Psoas muscle (tissue), 8 donors: ENCODE results near the gene RDH5. TPM values are rescaled to one million over a fixed set of nuclear protein-coding genes. Genes with fewer than 3 reads are reported as not detected.

Source experiments
- ATAC-seq, 4 donors: fragments of 200-7000 bp; cut with Tn5 transposase; one replicate each; pipeline ENCODE4 v1.9.1; 2020; ENCODE audit warnings: moderate library complexity in 3 of 4, mild to moderate bottlenecking in 2 of 4
- DNase-seq, 2 donors: peaks; one replicate each; pipeline ENCODE4 v3.0.0-alpha.2; 2020
- H3K27ac ChIP-seq: fragments of 200-600 bp; one replicate; pipeline ENCODE4 v1.8.0; 2022
- H3K27me3 ChIP-seq, 3 donors: fragments of 200-600 bp in 1 of 3; one replicate each; pipeline versions ENCODE4 v1.6.1 to v1.8.0; 2013 to 2022; ENCODE audit warnings: low read length in 2 of 3, mild to moderate bottlenecking in 2 of 3, moderate library complexity in 1 of 3; ENCODE audit not compliant: insufficient read depth in 3 of 3
- H3K36me3 ChIP-seq, 2 donors: fragments of 200-600 bp in 1 of 2; one replicate each; pipeline versions ENCODE4 v1.6.1 to v1.8.0; 2013 to 2022; ENCODE audit warnings: low read depth in 1 of 2, mild to moderate bottlenecking in 1 of 2, moderate library complexity in 1 of 2; ENCODE audit not compliant: insufficient read depth in 1 of 2
- H3K4me1 ChIP-seq: fragments of 200-600 bp; one replicate; pipeline ENCODE4 v1.8.0; 2022
- H3K4me3 ChIP-seq: fragments of 200-600 bp; one replicate; pipeline ENCODE4 v1.8.0; 2022; ENCODE audit warnings: mild to moderate bottlenecking
- H3K9me3 ChIP-seq: fragments of 200-600 bp; one replicate; pipeline ENCODE4 v1.8.0; 2022
- CTCF ChIP-seq: fragments of 200-600 bp; IDR thresholded peaks from one replicate; pipeline ENCODE4 v1.8.0; 2022; ENCODE audit warnings: antibody characterized with exemption
- WGBS, 3 donors: extraction: QIAGEN DNeasy Blood & Tissue Kit; methylation state at CpG; one replicate each; pipeline versions ENCODE4 v1.1.6 to v1.1.7; 2013; 5-methylcytosine and 5-hydroxymethylcytosine counted together
- intact Hi-C, 2 donors: fragments of 100-400 bp; cut with DNase I; formaldehyde crosslinking; loops; one replicate each; pipeline versions ENCODE4 v1.11.0 to v1.14.2; 2022
- polyA plus RNA-seq, 3 donors: library from polyadenylated mRNA; stranded (reverse); fragments of 200-250 nt; gene quantifications; one replicate each; pipeline ENCODE4 v1.2.3, GENCODE V29; 2013
- total RNA-seq, 4 donors: library from RNA; stranded (reverse); fragmentation: NEBNext Ultra II Directional in 2 of 4; extraction: Animal tissue kit (Norgen Biotek cat#: 25700) in 2 of 4; gene quantifications; one replicate each; pipeline versions ENCODE4 v1.2.1 to v1.2.4, GENCODE V29; 2021 to 2023
- donor health status: healthy with polysubstance abuse.
- donor health status: DM: no; HTN: no; CAD: no; lungs with moderate emphysema.
- donor health status: Bipolar disorder and iron deficiency.
- donor health status: healthy.
- donor health status: DM: yes; HTN: yes; CAD: no.
- donor health status: DM: no; HTN: no; CAD: no.
- donor health status: DM: no; HTN: no; CAD: no.
- donor health status: DM: yes; HTN: yes; CAD: no.

RDH5 gene
- total and polyA plus RNA-seq, 7 donors: 7.0 to 25.4 (median 11.9) TPM

DNA sequence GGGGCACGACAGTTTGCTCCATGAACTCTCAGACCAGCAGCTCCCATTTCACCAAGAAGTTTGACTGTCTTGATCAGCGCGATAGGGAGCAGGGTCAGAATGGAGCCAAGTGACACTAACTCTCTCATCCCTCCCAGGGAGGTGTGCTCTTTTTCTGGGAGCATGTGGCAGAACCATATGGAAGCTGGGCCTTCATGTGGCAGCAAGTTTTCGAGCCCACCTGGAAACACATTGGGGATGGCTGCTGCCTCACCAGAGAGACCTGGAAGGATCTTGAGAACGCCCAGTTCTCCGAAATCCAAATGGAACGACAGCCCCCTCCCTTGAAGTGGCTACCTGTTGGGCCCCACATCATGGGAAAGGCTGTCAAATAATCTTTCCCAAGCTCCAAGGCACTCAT, 36.5 kb upstream of the RDH5 start:
- H3K36me3 ChIP-seq: peaks cover 0 to 44% of the 10 kb centered on the region in 2 donors
- no peaks in the 10 kb centered on the region for H3K27me3 ChIP-seq
- intact Hi-C loops: loop anchor here (2.0 to 5.0 kb wide), 2 partner anchors 17 to 34 kb away; partner anchors contain the start of gene BLOC1S1 (in 1 of the 2)
- no peak for TF ChIP-seq CTCF
- ATAC-seq (no peak), DNase-seq (no peak)
- 72 to 85% (median 73%) methylated on average over 7 of the region's 7 CpGs for WGBS, 3 donors
- peaks cover 13% of the 10 kb centered on the region for H3K4me1 ChIP-seq
- no peaks in the 10 kb centered on the region for H3K9me3 ChIP-seq
- peak overlapping the region; percentile 25 for H3K27ac ChIP-seq
- peak overlapping the region; percentile 58 for H3K4me3 ChIP-seq

- H3K27ac ChIP-seq: peak overlapping the region; percentile 18
- 81 to 87% (median 87%) methylated on average over 20 of the region's 20 CpGs for WGBS, 3 donors
- peaks cover 0 to 54% of the 10 kb centered on the region in 2 donors for H3K36me3 ChIP-seq
Measured at GRCh38 chr12:55684761-55685370, 35.3 kb upstream of the RDH5 start.

GRCh38 chr12:55685671-55686070, 34.5 kb upstream of the RDH5 start:
- Histone ChIP-seq H3K4me1 (peaks cover 13% of the 10 kb centered on the region), H3K27ac (no peak overlapping the region), H3K36me3 (peaks cover 0 to 54% of the 10 kb centered on the region in 2 donors), H3K27me3 (no peaks in the 10 kb centered on the region), H3K9me3 (no peaks in the 10 kb centered on the region), H3K4me3 (no peak overlapping the region)
- no peak for TF ChIP-seq CTCF
- intact Hi-C loops: loop anchor here in 1 of 2 donors (2.0 kb wide), 1 partner anchor 15 kb away; no protein-coding TSS in a partner anchor
- WGBS, 3 donors: 86 to 88% (median 87%) methylated on average over 5 of the region's 5 CpGs
- DNase-seq: no peak
- no peak for ATAC-seq

More at GRCh38 chr12:55684761-55685370, 35.3 kb upstream of the RDH5 start:
- H3K9me3 ChIP-seq: no peaks in the 10 kb centered on the region
- TF ChIP-seq CTCF: no peak
- no peaks in the 10 kb centered on the region for H3K27me3 ChIP-seq
- intact Hi-C loops: loop anchor here (2.0 to 5.0 kb wide), 2 partner anchors 16 to 32 kb away; partner anchors contain the start of gene BLOC1S1 (in 1 of the 2)
- no peak overlapping the region for H3K4me3 ChIP-seq
- peaks cover 13% of the 10 kb centered on the region for H3K4me1 ChIP-seq
- no peak for ATAC-seq
- no peak for DNase-seq

GRCh38 chr12:55686366-55687010, 33.7 kb upstream of the RDH5 start:
- no peak overlapping the region for H3K27ac ChIP-seq
- no peaks in the 10 kb centered on the region for H3K27me3 ChIP-seq
- no peaks in the 10 kb centered on the region for H3K9me3 ChIP-seq
- peaks cover 13% of the 10 kb centered on the region for H3K4me1 ChIP-seq
- DNase-seq (no peak), ATAC-seq (peak; percentile 25 to 57 (median 40))
- no peak overlapping the region for H3K4me3 ChIP-seq
- no peak for TF ChIP-seq CTCF
- intact Hi-C loops: no loop called here
- 71 to 85% (median 74%) methylated on average over 9 of the region's 9 CpGs for WGBS, 3 donors
- peaks cover 0 to 62% of the 10 kb centered on the region in 2 donors for H3K36me3 ChIP-seq
